ENCODE data around the gene ESPNL. TPM values are rescaled to one million over a fixed set of nuclear protein-coding genes. Genes with fewer than 3 reads are reported as not detected.

The ESPNL gene
- total RNA-seq (2022; extraction: Qiagen RNA extraction) = 0.05 to 0.23 TPM (median 0.14 TPM) in 5 replicates

DNA sequence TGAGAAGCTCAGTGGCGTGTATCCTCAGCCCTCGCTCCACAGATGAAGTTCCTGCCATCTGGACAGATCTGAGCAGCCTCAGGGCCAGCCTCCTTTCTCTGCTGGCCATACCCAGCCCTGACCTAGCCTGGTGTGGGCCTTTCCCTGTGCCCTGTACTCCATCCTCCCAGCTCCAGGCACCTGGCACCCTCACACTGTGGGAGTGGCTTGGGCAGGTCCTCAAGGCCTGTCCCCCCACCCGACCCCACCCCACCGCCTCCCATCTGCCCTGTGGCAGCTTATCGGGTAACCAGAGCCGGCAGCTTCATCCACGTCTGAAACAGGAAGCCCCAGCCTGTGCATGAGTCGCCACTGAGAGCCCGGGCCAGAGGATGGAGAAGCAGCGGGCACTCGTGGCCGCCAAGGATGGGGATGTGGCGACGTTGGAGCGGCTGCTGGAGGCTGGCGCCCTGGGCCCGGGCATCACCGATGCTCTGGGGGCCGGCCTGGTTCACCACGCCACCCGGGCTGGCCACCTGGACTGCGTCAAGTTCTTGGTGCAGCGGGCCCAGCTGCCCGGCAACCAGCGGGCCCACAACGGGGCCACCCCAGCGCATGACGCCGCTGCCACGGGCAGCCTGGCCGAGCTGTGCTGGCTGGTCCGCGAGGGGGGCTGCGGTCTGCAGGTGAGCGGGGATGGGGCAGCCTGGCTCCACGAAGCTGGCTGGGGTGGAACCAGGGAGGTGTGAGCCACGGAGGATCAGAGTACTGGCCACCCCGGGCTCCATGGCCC is at the start of gene ESPNL:
Gene ESPNL (plus strand): TSS at position 292 of the 772 bp plus-strand sequence. CDS start 80 bp downstream, at position 372.

DNA sequence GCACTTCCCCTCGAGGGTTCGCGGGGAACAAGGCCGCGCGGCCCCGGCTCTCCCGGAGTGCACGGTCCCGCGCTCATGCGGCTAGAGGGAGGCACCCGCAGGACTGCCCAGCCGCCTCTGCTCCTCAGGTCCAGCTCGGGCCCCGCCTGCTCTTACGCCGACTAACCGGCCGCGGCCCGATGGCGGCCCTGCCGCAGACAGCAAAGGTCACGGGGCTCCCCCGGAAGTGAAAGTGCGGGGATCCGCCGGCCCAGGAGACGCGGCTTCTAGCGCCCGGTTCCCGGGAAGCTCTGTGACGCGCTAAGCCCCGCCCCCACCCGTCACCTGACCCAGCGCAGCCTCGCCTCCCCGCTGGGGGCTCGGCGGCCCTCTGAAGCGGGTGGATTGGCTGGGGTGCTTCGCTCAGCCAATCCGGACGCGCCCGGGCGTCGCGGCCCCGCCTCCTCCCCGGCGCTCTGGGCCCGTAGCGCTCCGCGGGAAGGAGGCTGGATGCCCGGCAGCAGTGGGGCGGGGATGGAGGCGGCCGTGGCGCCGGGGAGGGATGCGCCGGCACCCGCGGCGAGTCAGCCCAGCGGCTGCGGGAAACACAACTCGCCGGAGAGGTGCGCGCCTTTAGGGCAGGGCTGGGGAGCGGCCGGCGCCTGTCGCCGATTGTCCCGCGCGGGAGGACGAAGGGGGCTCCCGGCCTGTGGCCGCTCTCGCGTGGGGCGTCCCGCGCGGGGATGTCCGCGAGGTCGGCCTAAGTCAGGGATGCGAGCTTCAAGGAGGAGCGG is 39.4 kb upstream of the ESPNL start, which contains the start of gene SCLY:
Gene SCLY (plus strand): TSS at position 460 of the 773 bp plus-strand sequence. CDS start 54 bp downstream, at position 514.

DNA sequence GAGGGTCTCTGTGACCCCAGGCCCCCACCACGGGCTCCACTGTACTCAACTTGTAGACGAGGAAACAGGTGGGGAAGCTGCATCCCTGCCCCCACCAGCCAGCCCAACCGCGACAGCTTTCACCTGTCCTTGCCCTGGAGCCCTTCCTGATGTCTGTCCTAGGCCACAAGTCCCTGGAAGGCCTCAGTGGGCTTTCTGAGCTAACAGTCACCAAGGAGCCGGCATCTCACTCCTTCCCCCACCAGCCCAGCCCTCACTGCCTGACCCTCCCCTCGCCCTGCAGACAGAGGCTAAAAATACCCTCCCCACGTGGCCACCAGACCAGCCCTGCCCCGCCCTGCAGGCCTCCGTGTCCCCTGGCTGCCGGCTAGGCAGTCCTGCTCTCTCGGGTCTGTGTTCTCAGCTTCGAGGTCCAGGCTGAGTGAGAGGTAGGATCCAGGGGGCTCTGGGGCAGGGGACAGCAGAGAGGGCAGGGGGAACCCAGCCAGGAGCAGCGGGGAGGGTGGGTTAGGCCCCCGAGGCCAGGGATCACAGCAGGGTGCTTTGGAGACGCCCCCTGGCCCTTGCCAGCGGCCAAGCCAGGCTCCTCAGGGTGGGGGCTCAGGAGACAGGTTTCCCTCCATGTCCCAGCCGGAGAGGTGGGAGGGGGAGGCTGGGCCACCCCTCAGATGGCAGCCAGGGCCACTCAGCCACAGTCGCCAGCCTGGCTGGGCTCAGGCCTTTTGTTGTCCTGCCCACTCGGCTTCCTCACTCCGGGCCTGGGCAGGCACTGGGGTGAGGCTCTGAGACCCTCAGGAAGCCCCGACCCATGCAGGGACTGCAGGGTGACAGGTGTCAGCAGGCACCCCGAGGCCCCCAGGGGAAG is 38.4 kb downstream of the ESPNL start, which contains the start of gene KLHL30:
Gene KLHL30 (plus strand): TSS at position 338 of the 865 bp plus-strand sequence. CDS start 2,087 bp downstream, outside the sequence.

DNA sequence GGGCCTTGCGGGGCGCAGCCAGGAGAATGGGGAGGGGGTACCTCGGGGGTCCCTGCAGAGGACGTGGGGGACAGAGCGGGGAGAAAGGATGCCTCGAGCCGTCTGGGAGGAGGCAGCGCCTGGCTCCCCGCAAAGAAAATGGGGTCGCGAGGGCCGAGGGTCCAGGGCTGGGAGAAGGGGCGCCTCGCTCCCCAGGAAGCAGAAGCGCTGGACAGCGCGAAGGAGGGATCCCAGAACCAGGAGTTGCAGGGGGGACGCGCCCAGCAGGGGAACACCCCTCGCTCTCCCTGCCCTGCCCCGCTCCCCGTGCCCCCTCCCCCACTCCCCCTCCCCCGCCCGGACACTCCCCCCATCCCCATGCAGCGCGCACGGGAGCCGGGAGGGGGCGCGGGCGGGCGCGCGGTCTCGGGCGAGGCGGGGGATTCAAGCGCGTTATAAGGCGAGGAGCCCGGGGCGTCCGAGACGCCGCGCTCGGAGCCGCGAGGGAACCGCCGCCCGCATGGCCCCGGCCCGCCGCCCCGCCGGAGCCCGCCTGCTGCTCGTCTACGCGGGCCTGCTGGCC is 58.5 kb downstream of the ESPNL start, which contains the start of gene ERFE:
Gene ERFE (plus strand): TSS at position 462 of the 562 bp plus-strand sequence. CDS start 38 bp downstream, at position 500.

Other genes with a start within 250 kb of the ESPNL start
- not detected in 5 replicates for gene RAMP1, start 240.7 kb upstream of the ESPNL start, total RNA-seq (2022; extraction: Qiagen RNA extraction)
- gene UBE2F, start 133.3 kb upstream of the ESPNL start, total RNA-seq (2022; extraction: Qiagen RNA extraction) = 47.6 to 56.4 TPM (median 51.5 TPM) in 5 replicates
- 14.9 to 21.6 TPM (median 18.9 TPM) in 5 replicates for gene SCLY, start 39.3 kb upstream of the ESPNL start, total RNA-seq (2022; extraction: Qiagen RNA extraction)
- 0.18 to 0.26 TPM (median 0.24 TPM) in 5 replicates for gene KLHL30, start 38.3 kb downstream of the ESPNL start, total RNA-seq (2022; extraction: Qiagen RNA extraction)
- gene ERFE, start 58.6 kb downstream of the ESPNL start, total RNA-seq (2022; extraction: Qiagen RNA extraction) = 6.6 to 9.1 TPM (median 8.3 TPM) in 5 replicates
- 36.1 to 43.6 TPM (median 39.9 TPM) in 5 replicates for gene ILKAP, start 103.4 kb downstream of the ESPNL start, total RNA-seq (2022; extraction: Qiagen RNA extraction)
- 8.3 to 17.3 TPM (median 14.7 TPM) in 5 replicates for gene HES6, start 139.7 kb downstream of the ESPNL start, total RNA-seq (2022; extraction: Qiagen RNA extraction)
- 5.5 to 7.3 TPM (median 6.8 TPM) in 5 replicates for gene PER2, start 188.3 kb downstream of the ESPNL start, total RNA-seq (2022; extraction: Qiagen RNA extraction)
- 10.3 to 13.7 TPM (median 12.9 TPM) in 5 replicates for gene TRAF3IP1, start 220.2 kb downstream of the ESPNL start, total RNA-seq (2022; extraction: Qiagen RNA extraction)